ENCODE results near the gene FAM114A1.

Gene FAM114A1

DNA sequence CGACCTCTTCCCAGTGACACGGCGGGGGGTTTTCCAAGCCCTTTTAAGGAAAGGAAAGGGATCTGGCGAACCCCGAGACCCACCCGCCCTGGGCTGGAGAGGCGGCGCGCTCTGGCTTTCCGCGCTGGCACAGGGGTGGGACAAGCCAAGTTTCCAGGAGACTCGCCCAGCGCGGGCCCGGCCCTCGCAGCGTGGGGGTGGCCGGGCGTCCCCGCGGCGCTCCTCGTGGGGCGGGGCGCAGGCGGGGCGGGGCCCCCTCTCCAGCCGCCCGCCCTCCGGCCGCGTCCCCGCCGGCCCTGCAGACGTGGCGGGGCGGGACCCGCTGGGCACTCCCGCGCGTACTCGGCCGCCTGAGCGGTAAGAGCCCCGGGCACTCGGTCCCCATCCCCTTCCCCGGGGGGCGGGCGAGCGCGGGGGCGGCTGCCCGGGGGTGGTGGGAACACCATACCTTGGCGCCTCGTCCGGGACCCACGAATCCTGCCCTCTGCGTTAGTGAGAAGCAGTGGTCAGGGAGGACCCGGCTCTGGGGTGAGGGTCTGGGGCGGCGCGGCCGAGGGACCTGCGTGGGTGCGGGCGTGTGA, at the start of gene FAM114A1:
FAM114A1 (plus strand) TSS at position 329 of the 581 bp plus-strand sequence. CDS start 10,273 bp downstream, outside the sequence.
- no peak for TF ChIP-seq ZNF274 (IDR thresholded peaks at IDR 0.05; ENCODE audit: low read depth, low read length)
- TF ChIP-seq YY1 (IDR thresholded peaks at IDR 0.05; ENCODE audit: insufficient read depth, insufficient read length): no peak
- no peak for TF ChIP-seq SUZ12 (IDR thresholded peaks at IDR 0.05; ENCODE audit: extremely low read depth, insufficient read depth, insufficient read length)
- Histone ChIP-seq H3K4me1 (ENCODE audit: insufficient read depth, insufficient read length) (peaks cover 3% of the 10 kb centered on the region), H3K27me3 (ENCODE audit: insufficient read depth, insufficient read length) (no peaks in the 10 kb centered on the region), H3K9me3 (ENCODE audit: insufficient read depth, low read length) (no peaks in the 10 kb centered on the region), H3K4me3 (ENCODE audit: insufficient read length, low read depth) (peak within 1 kb of the TSS; percentile 74), H3K36me3 (ENCODE audit: insufficient read depth, insufficient read length, low read length) (peaks cover 27% of the 10 kb centered on the region), H3K9ac (ENCODE audit: insufficient read length, low read depth) (peak within 1 kb of the TSS; percentile 88)
- DNase-seq (ENCODE audit: low read depth, low spot score): no peak

DNA sequence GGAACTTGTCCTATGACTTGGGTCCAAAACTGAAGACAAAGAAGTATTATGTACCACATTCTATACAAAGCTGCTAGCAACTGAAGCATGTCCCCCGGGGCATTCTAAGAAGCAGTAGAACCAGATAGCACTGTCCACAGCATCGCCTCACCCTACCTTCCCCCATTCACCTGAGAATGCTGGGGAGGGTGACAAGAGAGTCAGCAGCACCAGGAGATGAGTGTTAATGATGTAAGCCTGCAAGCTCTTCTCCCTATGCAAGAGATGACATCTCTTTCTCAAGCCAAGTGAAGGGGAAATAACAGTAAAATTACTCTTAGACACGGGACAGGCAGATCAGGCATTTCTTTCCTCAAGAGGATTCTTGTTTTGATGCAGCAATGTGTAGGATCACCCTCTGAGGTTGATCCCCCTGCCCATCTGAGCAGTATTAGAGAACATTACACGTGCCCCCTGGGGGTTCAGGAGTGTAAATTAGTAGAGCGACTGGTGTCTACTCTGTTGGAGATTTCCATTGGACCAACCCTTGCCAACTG, 49.1 kb upstream of the FAM114A1 start:
- Histone ChIP-seq H3K27me3 (ENCODE audit: insufficient read depth, insufficient read length) (no peaks in the 10 kb centered on the region), H3K9ac (ENCODE audit: insufficient read length, low read depth) (no peak overlapping the region), H3K4me3 (ENCODE audit: insufficient read length, low read depth) (no peak overlapping the region), H3K9me3 (ENCODE audit: insufficient read depth, low read length) (peaks cover 14% of the 10 kb centered on the region), H3K4me1 (ENCODE audit: insufficient read depth, insufficient read length) (no peaks in the 10 kb centered on the region), H3K36me3 (ENCODE audit: insufficient read depth, insufficient read length, low read length) (no peaks in the 10 kb centered on the region)
- DNase-seq (ENCODE audit: low read depth, low spot score): no peak
- TF ChIP-seq YY1 (IDR thresholded peaks at IDR 0.05; ENCODE audit: insufficient read depth, insufficient read length) (no peak), ZNF274 (IDR thresholded peaks at IDR 0.05; ENCODE audit: low read depth, low read length) (no peak), SUZ12 (IDR thresholded peaks at IDR 0.05; ENCODE audit: extremely low read depth, insufficient read depth, insufficient read length) (no peak)

DNA sequence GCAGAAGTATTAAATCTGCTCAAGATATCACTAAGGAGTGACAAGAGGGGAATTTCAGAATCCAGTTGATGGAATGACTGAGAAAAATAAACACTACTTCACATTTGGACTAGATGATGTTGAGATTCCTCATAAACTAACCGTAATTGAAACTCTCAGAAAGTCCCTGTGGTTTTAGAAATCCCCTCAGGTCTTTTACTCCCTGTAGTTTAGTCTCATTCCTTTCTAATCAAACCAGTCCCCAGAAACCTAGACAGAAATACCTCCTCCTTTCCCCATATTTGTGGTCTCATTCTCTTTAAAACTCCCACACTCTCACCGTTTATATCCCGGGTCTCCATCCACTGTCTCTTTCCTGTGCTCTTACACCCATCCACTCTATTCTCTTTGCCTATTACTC, 48.0 kb upstream of the FAM114A1 start:
- TF ChIP-seq YY1 (IDR thresholded peaks at IDR 0.05; ENCODE audit: insufficient read depth, insufficient read length) (no peak), SUZ12 (IDR thresholded peaks at IDR 0.05; ENCODE audit: extremely low read depth, insufficient read depth, insufficient read length) (no peak), ZNF274 (IDR thresholded peaks at IDR 0.05; ENCODE audit: low read depth, low read length) (no peak)

DNA sequence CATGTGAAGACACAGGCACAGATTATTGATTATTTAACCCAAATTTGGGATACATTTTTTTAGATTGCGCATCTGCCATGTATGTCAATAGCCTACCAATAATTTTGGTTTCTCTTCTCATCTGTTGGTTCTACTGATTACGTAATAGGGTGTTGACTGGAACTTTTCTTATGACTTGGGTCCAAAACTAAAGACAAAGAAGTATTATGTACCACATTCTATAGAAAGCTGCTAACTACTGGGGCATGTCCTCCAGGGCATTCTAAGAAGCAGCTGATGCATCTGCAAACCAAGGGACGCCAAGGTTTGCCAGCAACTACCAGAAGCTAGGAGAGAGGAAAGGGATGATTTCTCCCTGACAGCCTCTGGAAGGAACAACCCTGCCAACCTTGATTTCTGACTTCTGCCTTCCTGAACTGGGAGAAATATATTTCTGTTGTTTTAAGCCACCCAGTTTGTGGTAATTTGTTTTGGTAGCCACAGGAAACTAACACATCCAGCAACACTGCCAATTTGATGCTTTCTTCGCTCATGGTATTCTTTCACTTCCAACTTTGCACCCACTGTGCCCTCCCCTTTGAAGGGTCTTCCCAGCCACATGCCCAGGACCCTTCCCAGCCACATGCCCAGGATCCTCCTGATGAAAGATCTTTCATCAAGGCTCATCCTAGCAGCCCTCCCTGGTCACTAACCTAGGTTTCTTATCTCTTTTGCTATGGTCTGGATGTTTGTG, 47.1 kb upstream of the FAM114A1 start:
- no peak for DNase-seq (ENCODE audit: low read depth, low spot score)
- Histone ChIP-seq H3K36me3 (ENCODE audit: insufficient read depth, insufficient read length, low read length) (no peaks in the 10 kb centered on the region), H3K9ac (ENCODE audit: insufficient read length, low read depth) (no peak overlapping the region), H3K4me3 (ENCODE audit: insufficient read length, low read depth) (no peak overlapping the region), H3K27me3 (ENCODE audit: insufficient read depth, insufficient read length) (no peaks in the 10 kb centered on the region), H3K4me1 (ENCODE audit: insufficient read depth, insufficient read length) (no peaks in the 10 kb centered on the region), H3K9me3 (ENCODE audit: insufficient read depth, low read length) (peaks cover 8% of the 10 kb centered on the region)
- TF ChIP-seq SUZ12 (IDR thresholded peaks at IDR 0.05; ENCODE audit: extremely low read depth, insufficient read depth, insufficient read length) (no peak), ZNF274 (IDR thresholded peaks at IDR 0.05; ENCODE audit: low read depth, low read length) (no peak), YY1 (IDR thresholded peaks at IDR 0.05; ENCODE audit: insufficient read depth, insufficient read length) (no peak)

More for the DNA sequence above, 48.0 kb upstream of the FAM114A1 start:
- Histone ChIP-seq H3K27me3 (ENCODE audit: insufficient read depth, insufficient read length) (no peaks in the 10 kb centered on the region), H3K36me3 (ENCODE audit: insufficient read depth, insufficient read length, low read length) (no peaks in the 10 kb centered on the region), H3K9me3 (ENCODE audit: insufficient read depth, low read length) (peaks cover 14% of the 10 kb centered on the region), H3K9ac (ENCODE audit: insufficient read length, low read depth) (no peak overlapping the region), H3K4me3 (ENCODE audit: insufficient read length, low read depth) (no peak overlapping the region), H3K4me1 (ENCODE audit: insufficient read depth, insufficient read length) (no peaks in the 10 kb centered on the region)
- DNase-seq (ENCODE audit: low read depth, low spot score): no peak

DNA sequence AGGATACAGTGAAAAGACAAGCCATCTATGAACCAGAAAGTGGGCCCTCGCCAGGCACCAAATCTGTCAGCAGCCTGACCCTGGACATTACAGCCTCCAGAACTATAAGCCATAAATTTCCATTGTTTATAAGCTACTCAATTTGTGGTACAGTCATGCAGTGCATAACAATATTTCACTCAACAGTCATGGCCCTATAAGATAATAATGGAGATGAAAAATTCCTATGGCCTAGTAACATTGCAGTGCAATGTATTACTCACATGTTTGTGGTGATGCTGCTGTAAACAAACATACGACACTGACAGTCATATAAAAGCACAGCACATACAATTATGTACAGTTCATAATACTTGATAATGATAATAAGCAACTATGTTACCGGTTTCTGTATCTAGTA, 45.9 kb upstream of the FAM114A1 start:
- no peaks in the 10 kb centered on the region for H3K4me1 ChIP-seq (ENCODE audit: insufficient read depth, insufficient read length)
- TF ChIP-seq SUZ12 (IDR thresholded peaks at IDR 0.05; ENCODE audit: extremely low read depth, insufficient read depth, insufficient read length): no peak
- no peak for TF ChIP-seq YY1 (IDR thresholded peaks at IDR 0.05; ENCODE audit: insufficient read depth, insufficient read length)
- TF ChIP-seq ZNF274 (IDR thresholded peaks at IDR 0.05; ENCODE audit: low read depth, low read length): no peak
- no peaks in the 10 kb centered on the region for H3K36me3 ChIP-seq (ENCODE audit: insufficient read depth, insufficient read length, low read length)
- H3K9me3 ChIP-seq (ENCODE audit: insufficient read depth, low read length): peaks cover 6% of the 10 kb centered on the region
- DNase-seq (ENCODE audit: low read depth, low spot score): no peak
- no peak overlapping the region for H3K9ac ChIP-seq (ENCODE audit: insufficient read length, low read depth)
- no peak overlapping the region for H3K4me3 ChIP-seq (ENCODE audit: insufficient read length, low read depth)
- H3K27me3 ChIP-seq (ENCODE audit: insufficient read depth, insufficient read length): no peaks in the 10 kb centered on the region

- H3K36me3 ChIP-seq (ENCODE audit: insufficient read depth, insufficient read length, low read length): no peaks in the 10 kb centered on the region
- TF ChIP-seq YY1 (IDR thresholded peaks at IDR 0.05; ENCODE audit: insufficient read depth, insufficient read length) (no peak), ZNF274 (IDR thresholded peaks at IDR 0.05; ENCODE audit: low read depth, low read length) (no peak), SUZ12 (IDR thresholded peaks at IDR 0.05; ENCODE audit: extremely low read depth, insufficient read depth, insufficient read length) (no peak)
- H3K27me3 ChIP-seq (ENCODE audit: insufficient read depth, insufficient read length): no peaks in the 10 kb centered on the region
- no peaks in the 10 kb centered on the region for H3K4me1 ChIP-seq (ENCODE audit: insufficient read depth, insufficient read length)
- DNase-seq (ENCODE audit: low read depth, low spot score): no peak
- H3K9me3 ChIP-seq (ENCODE audit: insufficient read depth, low read length): peaks cover 6% of the 10 kb centered on the region
- H3K9ac ChIP-seq (ENCODE audit: insufficient read length, low read depth): no peak overlapping the region
- H3K4me3 ChIP-seq (ENCODE audit: insufficient read length, low read depth): no peak overlapping the region
Observed at GRCh38 chr4:38822748-38823303, 44.8 kb upstream of the FAM114A1 start.

DNA sequence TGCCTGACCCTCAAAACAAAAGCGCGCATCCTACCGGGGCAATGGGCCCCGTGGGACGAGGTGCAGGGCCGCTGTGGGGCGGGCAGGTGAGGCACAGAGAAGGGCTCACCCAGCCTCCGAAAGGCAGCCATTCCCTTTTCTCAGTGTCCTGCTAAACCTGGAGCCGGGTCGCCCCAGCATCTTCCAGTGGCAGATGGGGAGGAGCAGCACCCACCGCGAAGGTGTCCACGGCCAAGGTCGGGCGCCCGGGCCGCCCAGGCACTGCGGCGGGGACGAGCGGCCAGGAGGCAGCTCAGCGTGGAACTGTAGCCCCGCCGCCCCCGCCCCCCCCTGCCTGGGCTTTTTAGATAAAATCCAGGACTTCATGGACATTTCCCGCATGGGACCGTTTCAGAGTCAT, 43.8 kb upstream of the FAM114A1 start:
- H3K27me3 ChIP-seq (ENCODE audit: insufficient read depth, insufficient read length): no peaks in the 10 kb centered on the region
- no peak for DNase-seq (ENCODE audit: low read depth, low spot score)
- peaks cover 6% of the 10 kb centered on the region for H3K9me3 ChIP-seq (ENCODE audit: insufficient read depth, low read length)
- no peak for TF ChIP-seq ZNF274 (IDR thresholded peaks at IDR 0.05; ENCODE audit: low read depth, low read length)
- TF ChIP-seq SUZ12 (IDR thresholded peaks at IDR 0.05; ENCODE audit: extremely low read depth, insufficient read depth, insufficient read length): no peak
- no peak for TF ChIP-seq YY1 (IDR thresholded peaks at IDR 0.05; ENCODE audit: insufficient read depth, insufficient read length)
- no peaks in the 10 kb centered on the region for H3K36me3 ChIP-seq (ENCODE audit: insufficient read depth, insufficient read length, low read length)
- no peaks in the 10 kb centered on the region for H3K4me1 ChIP-seq (ENCODE audit: insufficient read depth, insufficient read length)
- H3K9ac ChIP-seq (ENCODE audit: insufficient read length, low read depth): no peak overlapping the region
- no peak overlapping the region for H3K4me3 ChIP-seq (ENCODE audit: insufficient read length, low read depth)

Data from NT2/D1 (cell line).